Parathyroid adenoma (tissue), 2 donors: ENCODE data around the gene ARPIN.

ENCODE experiments used
- H2AFZ ChIP-seq: fragments of 300-600 bp; sonication (generic); one replicate; pipeline ENCODE4 v1.7.0; 2017; ENCODE audit warnings: antibody characterized with exemption, mild to moderate bottlenecking
- H3K27ac ChIP-seq: fragments of 300-600 bp; sonication (generic); one replicate; pipeline ENCODE4 v1.7.0; 2017
- H3K27me3 ChIP-seq: fragments of 300-600 bp; sonication (generic); one replicate; pipeline ENCODE4 v1.7.0; 2017; ENCODE audit warnings: low read length; ENCODE audit not compliant: control insufficient read depth, insufficient read depth
- H3K36me3 ChIP-seq: fragments of 300-600 bp; sonication (generic); one replicate; pipeline ENCODE4 v1.7.0; 2017; ENCODE audit warnings: low read length; ENCODE audit not compliant: control insufficient read depth, insufficient read depth
- H3K4me1 ChIP-seq: fragments of 300-600 bp; sonication (generic); one replicate; pipeline ENCODE4 v1.7.0; 2017; ENCODE audit warnings: control low read depth
- H3K4me2 ChIP-seq: fragments of 300-600 bp; sonication (generic); one replicate; pipeline ENCODE4 v1.7.0; 2017; ENCODE audit warnings: low read length
- H3K4me3 ChIP-seq: fragments of 300-600 bp; sonication (generic); one replicate; pipeline ENCODE4 v1.7.0; 2017; ENCODE audit warnings: low read depth, low read length
- H3K79me2 ChIP-seq: fragments of 300-600 bp; sonication (generic); one replicate; pipeline ENCODE4 v1.7.0; 2017; ENCODE audit warnings: control low read depth
- H3K9ac ChIP-seq: fragments of 300-600 bp; sonication (generic); one replicate; pipeline ENCODE4 v1.7.0; 2017; ENCODE audit warnings: mild to moderate bottlenecking
- H3K9me3 ChIP-seq: fragments of 300-600 bp; sonication (generic); one replicate; pipeline ENCODE4 v1.7.0; 2017; ENCODE audit warnings: low read length; ENCODE audit not compliant: control insufficient read depth
- CTCF ChIP-seq: fragments of 300-600 bp; sonication (generic); IDR thresholded peaks from one replicate; pipeline ENCODE4 v1.7.0; 2017; ENCODE audit warnings: antibody characterized with exemption, mild to moderate bottlenecking
- donor health status: primary hyperparathyroidism.

ARPIN gene

GRCh38 chr15:89863918-89864317 lies 48.8 kb downstream of the ARPIN start:
- no peaks in the 10 kb centered on the region for H3K27me3 ChIP-seq
- H3K36me3 ChIP-seq = no peaks in the 10 kb centered on the region

DNA sequence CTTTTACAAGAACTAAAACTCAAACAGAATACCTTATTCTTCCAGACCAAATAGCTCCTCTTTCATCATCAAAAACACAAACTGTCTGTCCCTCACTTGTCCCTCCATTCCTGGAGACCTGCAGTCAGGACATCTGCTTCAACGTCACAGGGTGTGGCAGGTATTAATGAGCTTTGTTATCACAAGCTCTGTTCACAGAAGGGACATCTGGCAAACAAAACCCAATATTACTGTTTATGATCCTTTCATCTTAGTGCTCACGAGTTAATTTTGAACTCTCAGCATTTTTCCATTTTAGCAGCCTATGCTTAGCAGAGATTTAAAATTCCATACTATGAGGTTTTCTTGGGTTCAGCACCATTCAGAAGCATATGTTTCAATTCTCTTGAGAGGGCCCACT lies 51.9 kb downstream of the ARPIN start:
- H3K4me3 ChIP-seq = no peak overlapping the region
- H3K27ac ChIP-seq = no peak overlapping the region
- peaks cover 3% of the 10 kb centered on the region for H3K4me1 ChIP-seq
- H3K79me2 ChIP-seq = no peaks in the 10 kb centered on the region
- H3K9me3 ChIP-seq = no peaks in the 10 kb centered on the region
- H3K9ac ChIP-seq = no peak overlapping the region
- no peak overlapping the region for H2AFZ ChIP-seq
- no peak for TF ChIP-seq CTCF
- H3K27me3 ChIP-seq = no peaks in the 10 kb centered on the region
- no peaks in the 10 kb centered on the region for H3K36me3 ChIP-seq
- H3K4me2 ChIP-seq = no peak overlapping the region

More at GRCh38 chr15:89863918-89864317, 48.8 kb downstream of the ARPIN start:
- no peak overlapping the region for H2AFZ ChIP-seq
- TF ChIP-seq CTCF = no peak
- H3K79me2 ChIP-seq = no peaks in the 10 kb centered on the region
- H3K4me3 ChIP-seq = no peak overlapping the region
- H3K9me3 ChIP-seq = no peaks in the 10 kb centered on the region
- H3K9ac ChIP-seq = no peak overlapping the region
- H3K27ac ChIP-seq = no peak overlapping the region
- peaks cover 3% of the 10 kb centered on the region for H3K4me1 ChIP-seq
- H3K4me2 ChIP-seq = no peak overlapping the region

DNA sequence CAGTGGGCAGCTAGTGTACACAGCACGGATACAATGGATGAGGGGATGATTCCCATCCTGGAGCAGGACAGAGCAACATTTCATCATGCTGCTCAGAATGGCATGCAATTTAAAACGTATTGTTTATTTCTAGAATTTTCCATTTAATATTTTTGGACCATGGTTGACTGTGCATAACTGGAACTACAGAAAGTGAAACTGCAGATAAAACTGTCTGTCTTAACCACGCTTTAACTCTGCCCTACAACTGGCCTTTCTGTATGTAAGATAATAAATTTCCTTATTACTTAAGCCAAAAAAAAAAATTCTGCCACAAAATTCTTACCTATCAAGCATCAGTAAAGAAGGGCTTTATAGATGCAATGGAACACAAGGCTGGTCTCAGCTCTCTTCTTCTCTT lies 52.3 kb downstream of the ARPIN start:
- no peak overlapping the region for H3K9ac ChIP-seq
- no peak overlapping the region for H3K27ac ChIP-seq
- no peaks in the 10 kb centered on the region for H3K27me3 ChIP-seq
- H3K4me1 ChIP-seq = peaks cover 3% of the 10 kb centered on the region
- no peaks in the 10 kb centered on the region for H3K9me3 ChIP-seq
- no peak overlapping the region for H3K4me3 ChIP-seq
- no peak overlapping the region for H2AFZ ChIP-seq
- no peaks in the 10 kb centered on the region for H3K79me2 ChIP-seq
- H3K36me3 ChIP-seq = no peaks in the 10 kb centered on the region
- H3K4me2 ChIP-seq = no peak overlapping the region
- no peak for TF ChIP-seq CTCF

DNA sequence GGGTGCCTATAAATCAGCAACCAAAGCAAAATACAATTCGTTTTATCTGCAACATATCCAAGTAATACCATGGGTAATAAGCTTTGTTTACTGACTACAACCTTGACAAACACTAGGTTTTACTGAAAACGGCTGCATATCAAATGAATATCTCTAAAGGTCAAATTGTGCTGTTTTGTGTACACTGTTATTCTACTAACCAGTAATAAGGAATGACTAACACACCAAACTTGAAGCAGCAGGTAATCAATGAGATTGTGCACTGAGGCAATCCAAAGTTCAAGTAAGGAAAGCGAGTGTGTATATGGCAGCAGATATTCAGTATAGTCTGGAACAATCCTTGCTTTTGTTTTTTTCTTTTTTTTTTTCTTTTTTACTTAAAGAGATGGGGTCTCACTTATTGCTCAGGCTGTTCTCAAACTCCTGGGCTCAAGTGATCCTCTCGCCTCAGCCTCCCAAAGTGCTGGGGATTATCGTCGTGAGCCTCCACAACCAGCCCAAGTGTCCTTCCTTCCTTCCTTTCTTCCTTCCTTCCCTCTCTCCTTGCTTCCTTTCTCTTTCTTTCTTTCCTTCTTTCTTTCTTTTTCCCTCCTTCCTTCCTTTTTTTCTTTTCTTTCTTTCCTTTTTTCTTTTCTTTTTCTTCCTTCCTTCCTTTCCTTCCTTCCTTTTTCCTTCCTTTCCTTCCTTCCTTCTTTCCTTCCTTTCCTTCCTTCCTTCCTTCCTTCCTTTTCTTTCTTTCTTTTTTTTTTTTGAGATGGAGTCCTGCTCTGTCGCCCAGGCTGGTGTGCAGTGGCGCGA lies 53.9 kb downstream of the ARPIN start:
- no peaks in the 10 kb centered on the region for H3K36me3 ChIP-seq
- no peak overlapping the region for H3K4me2 ChIP-seq
- H3K4me3 ChIP-seq = no peak overlapping the region
- no peak overlapping the region for H3K9ac ChIP-seq
- H3K27me3 ChIP-seq = no peaks in the 10 kb centered on the region
- no peak overlapping the region for H3K27ac ChIP-seq
- no peak overlapping the region for H2AFZ ChIP-seq
- no peak for TF ChIP-seq CTCF
- H3K79me2 ChIP-seq = no peaks in the 10 kb centered on the region
- peaks cover 3% of the 10 kb centered on the region for H3K4me1 ChIP-seq
- no peaks in the 10 kb centered on the region for H3K9me3 ChIP-seq

- Histone ChIP-seq H3K79me2 (no peaks in the 10 kb centered on the region), H3K9ac (no peak overlapping the region), H3K4me3 (no peak overlapping the region), H3K27ac (no peak overlapping the region), H3K4me1 (no peaks in the 10 kb centered on the region), H3K36me3 (no peaks in the 10 kb centered on the region), H3K4me2 (no peak overlapping the region), H2AFZ (no peak overlapping the region), H3K27me3 (no peaks in the 10 kb centered on the region), H3K9me3 (no peaks in the 10 kb centered on the region)
- no peak for TF ChIP-seq CTCF
Observed at GRCh38 chr15:89857673-89858072, 55.1 kb downstream of the ARPIN start.
